HG02588 (cell line): ENCODE measurements around the gene PCGF2.
A peak's percentile ranks its signal among the peaks of the same experiment; 100 is the strongest.

Source experiments
- ATAC-seq: cut with Tn5 transposase; IDR thresholded peaks from one replicate; pipeline ENCODE4 v1.9.1; 2021; ENCODE audit warnings: mild to moderate bottlenecking, moderate library complexity; ENCODE audit not compliant: unreplicated experiment

Gene PCGF2

DNA sequence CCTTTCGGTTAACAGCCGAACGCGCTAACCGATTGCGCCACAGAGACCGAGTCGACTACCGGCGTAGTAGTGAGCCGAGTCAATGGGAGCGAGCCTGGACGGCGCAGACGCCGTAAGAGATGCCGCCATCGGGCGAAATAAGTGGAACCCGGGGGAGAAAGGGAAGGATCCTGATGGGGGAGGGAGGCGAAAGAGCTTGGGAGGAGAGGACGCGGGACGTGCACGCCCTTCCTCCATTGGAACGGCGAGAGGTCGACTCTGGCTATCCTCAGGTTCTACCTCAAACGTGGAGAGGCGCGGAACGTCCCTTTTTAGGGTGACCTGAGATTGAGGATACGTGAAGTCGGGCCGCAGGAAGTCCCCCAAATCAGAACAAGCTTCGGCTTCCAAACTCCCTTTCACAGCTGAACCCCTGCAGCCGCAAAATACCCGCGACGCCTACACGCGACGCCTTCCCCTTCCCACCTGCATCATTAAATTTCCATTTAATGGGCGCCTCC, 3.7 kb upstream of the PCGF2 start:
- ATAC-seq, result peak; percentile 13

DNA sequence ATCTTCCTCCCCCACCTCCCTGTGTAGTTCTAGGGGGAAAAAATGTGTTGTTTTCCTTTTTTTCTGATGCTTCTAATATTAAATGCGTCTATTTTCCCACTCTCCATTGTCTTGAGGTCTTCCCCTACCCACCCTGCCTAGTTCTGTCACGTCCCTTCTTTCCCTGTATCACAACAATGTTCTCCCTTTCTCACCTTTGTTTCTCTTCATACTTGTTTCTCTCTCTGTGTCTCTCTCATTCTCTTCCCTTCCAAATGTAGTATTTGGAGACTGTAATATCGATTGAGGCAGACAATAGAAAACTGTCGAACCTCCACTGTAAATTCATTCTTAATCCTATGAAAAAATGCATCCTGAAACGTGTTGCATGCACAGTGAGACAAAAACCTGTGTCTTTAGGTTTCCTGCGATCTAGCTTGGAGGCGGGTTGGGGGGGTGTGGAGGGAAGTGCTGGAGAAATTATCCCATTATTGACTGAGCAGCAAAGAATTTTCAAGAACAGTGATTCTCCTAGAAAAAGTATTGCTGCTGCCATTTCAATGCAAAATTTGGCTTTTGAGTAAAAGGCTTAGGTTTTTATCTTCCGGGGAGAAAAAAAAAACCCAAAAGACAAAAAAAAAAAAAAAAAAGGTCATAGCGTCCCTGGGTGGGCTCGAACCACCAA, 3.1 kb upstream of the PCGF2 start:
- ATAC-seq, result no peak

DNA sequence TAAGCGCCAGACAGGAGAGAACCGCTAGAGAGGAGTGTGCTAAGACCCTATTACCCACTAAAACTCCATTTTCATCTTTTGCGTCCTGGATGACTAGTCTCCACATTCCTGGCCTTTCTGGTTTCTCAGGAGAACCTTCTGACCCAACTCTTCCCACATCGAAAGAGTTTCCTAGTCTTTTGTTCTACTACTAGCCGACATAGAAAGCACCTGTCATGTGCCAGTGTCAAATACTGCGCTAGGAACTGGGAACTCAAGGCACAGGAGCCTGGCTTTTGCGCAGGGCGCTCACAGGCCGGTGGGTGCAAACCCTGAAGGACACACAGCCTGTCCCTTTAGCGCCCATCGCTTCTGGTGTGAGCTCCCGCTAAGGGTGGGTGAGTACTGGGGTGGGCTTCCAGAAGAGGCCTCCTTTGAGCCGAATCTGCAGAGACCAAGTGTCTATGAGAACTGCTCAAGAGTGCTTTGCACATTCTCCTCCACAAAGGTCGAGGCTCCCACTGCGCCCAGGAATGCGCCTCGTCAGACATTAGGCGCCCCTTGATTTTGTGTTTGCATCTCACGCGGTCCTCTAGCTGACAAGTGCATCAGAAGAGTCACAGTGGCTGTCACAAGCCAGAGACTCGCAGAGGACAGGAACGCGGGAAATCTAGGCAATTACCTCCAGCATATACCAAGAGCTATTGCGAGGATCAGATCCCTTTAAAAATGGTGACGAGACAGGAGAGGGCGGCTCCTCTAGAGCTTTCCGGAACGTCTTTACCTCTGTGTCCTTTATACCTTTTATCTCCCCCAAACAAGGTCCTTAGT, 2.4 kb upstream of the PCGF2 start:
- no peak for ATAC-seq

DNA sequence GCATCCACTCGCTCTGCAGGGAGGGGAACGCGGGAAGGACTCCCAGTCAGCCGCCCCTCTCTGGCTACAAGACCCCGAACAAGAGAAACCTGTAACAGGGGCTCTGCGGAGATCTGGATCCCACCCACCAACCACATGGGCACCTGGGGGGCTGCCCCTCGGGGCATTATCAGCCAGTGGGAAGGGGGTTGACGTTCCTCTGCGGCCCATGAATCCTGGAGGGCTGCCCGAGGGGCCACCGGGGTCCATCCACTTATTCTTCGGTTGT, 1.8 kb upstream of the PCGF2 start:
- ATAC-seq, result no peak

DNA sequence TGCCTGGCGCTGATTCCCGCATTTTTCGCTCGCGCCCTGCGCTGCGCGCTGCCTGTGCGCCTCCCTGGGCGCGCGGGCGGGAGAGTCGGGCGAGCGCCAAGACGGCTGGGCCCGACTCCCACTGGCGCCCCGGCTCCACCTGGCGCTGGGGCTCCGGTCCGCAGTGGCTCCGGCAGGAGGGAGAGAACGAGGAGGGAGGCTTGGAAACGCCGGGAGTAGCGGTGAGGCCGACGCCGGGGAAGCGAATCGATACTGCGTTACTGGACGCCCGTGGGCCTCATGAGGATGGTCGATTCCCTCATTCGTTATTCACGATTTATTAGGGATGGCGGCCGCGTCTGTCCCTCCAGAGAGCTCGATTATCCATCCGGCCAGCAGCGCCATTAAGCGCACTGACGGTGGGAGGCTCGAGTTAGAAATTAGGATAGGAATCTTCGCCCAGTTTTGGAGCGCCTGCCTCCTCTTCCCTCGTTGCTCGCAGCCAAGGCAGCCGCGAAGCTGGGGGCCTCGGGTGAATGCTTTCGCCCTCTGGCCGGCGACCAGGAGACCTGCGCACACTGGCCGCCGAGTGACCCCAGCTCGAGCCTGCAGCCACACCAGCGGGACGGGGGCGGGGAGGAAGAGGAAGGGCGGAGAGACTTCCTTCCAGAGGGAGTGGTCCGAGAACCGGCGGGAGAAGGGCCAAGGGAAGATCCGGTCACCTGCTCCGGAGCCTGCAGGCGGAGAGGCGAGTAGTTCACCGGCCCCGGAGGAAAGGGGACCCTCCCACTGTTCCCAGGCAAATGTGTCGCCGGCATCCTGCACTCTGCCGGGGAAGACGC, 1.3 kb upstream of the PCGF2 start:
- no peak for ATAC-seq

DNA sequence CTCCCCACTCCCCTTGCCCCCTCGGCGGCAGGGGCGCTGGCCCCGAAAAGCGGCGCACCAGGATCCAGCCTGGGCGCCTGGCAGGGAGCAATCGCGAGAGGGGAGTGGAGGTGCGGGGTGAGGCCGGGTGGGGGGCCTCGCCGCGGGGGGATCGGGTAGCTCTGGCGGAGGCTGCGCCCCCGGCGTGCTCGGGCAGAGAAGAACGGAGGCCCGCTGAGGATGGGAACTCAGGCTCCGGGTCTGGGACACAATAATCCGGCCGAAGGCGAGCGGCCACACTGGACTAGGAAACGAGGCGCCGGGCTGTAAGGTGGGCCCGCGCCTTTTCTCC, 721 bp upstream of the PCGF2 start:
- ATAC-seq, result no peak

DNA sequence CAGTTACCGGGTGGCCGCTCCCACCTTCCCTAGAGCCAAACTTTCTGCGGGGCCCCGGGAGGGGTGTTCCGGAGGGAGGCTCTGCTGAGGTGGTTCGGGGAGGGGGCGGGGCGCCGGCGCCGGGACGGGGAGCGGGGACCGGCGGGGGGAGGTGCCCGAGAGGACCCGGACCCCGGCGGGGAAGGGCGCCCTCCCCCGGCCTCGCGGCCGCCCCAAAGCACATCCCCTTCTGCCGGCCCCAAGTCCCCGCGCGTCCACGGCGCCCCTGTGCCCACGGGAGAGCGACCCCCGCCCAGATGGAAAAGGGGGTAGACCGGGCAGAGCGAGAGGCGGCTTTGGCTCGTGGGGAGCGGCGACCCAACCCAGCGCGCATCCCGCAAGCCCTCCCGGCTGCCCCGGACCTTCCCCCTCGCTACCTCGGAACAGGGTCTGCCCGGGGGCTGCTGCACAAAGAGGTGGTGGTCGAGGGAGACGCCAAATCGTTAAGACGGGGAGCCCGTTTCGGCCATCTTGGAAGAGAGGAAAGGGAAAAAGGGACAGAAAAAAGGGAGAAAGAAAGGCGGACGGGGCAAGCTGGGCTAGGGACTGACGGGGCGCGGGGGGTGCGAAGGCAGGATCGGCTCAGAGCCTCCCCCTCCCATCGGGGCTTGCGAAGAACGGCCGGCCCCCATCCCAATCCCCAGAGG, 530 bp downstream of the PCGF2 start:
- no peak for ATAC-seq

DNA sequence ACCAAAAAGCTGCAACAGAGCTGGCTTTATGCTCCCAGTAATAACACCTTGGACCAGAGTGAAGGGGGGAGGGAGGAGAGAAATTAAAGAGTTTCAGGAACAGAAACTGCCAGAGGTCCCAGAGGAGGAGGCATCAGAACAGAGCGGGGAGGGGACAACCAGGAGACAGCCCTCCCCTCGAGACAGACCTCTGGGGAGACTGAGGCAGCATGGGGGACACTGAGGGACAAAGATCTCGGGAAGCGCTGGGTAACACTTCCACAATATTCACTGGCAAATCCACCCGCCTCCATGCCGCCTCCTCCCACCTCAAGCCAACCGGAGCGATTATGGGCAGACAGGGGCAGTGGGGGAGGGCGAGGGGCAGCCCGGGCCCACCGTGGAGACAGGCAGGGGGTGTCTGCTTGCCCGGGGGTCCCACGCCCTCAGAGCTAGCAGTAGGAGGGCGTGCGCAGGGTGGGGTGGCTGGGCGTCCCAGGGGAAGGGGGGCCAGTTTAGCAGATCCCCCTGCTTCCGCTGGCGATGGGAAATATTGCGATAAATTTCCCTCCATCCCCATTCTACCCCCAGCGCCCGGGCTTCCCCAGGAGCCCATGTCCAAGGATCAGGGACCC, 1.2 kb downstream of the PCGF2 start:
- ATAC-seq, result no peak

DNA sequence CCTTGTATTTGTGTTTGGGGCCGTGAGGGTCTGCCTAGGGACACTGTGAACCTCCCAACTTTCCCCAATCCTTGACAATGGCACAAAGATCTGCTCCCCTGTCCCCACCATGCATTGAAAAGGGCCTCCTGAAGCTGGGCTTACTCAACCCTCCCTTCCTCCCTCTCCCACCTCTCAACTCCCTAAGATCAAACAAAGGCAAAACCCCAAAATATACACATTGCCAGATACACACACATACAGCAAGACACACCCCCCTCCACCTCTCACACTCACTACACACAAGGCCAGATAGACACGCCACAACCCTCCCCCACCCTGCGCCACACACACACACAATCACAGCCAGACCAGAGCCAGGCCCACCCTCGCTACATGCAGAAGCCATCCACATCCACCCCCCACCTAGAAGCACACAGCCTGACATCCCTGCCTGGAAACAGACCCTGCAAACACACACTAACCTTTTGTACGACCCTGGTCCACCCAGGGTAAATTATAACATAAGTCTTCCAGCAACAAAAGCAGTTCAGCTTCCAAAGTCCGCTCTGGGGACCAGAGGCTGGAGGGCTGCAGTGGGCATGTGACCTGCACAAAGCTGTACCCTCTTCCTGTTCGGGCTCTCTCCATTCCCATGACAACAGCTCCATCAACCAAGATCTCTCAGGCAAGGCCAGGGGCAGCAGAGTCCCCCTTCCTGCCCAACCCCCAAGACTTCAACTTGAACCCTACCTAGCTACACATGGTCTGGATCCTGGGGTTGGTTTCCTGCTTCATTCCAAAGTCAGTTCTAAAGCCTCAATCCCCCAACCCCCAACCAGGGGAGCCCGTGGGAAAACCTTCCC, 1.9 kb downstream of the PCGF2 start:
- no peak for ATAC-seq

DNA sequence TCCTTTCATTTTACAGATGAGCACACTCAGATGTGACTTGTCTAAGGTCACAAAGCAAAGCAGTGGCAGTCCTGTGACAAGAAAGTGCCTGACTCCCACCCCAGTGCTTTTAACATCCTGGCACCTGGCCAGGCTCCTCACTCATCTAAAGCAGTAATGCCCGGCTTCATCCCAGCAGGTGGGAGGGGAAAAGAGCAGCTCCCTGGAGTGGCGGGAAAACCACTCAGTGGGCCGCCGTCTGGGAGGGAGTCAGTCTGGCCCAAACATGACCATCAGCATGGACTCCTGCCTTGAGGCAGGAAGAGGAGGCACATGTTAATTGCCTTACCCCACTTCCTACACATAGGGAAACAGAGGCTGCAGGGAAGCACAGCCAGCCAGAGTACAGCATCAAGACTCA, 2.6 kb downstream of the PCGF2 start:
- ATAC-seq, result no peak

DNA sequence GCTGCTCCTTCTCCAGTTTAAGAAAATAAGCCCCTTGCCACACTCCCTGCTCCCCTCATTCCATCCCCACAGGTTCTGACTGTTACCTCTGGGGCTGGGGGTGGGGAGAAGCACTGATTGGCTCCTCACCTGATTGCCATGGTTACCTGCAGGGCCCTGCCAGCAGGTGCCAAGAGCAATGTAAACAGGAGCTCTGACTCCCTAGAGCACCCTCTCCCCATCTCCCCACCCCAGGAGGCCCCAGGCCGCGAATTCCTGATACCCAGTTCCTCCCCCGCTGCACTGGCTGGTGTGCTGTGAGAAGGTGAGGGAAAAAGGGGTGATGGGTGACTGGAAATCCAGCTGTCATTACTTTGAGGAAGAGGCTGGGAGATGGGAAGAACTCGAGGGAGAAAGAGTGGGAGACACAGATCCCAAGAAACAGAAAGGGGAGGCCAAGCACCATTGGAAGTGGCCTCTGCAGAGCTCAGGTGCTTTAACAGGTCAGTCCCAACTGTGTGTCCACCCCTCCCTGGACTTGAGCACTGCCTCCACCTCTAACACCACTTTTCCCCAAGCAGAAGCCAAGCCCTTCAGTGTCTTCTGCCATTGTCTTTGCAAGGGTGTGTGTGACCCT, 4.5 kb downstream of the PCGF2 start:
- no peak for ATAC-seq

DNA sequence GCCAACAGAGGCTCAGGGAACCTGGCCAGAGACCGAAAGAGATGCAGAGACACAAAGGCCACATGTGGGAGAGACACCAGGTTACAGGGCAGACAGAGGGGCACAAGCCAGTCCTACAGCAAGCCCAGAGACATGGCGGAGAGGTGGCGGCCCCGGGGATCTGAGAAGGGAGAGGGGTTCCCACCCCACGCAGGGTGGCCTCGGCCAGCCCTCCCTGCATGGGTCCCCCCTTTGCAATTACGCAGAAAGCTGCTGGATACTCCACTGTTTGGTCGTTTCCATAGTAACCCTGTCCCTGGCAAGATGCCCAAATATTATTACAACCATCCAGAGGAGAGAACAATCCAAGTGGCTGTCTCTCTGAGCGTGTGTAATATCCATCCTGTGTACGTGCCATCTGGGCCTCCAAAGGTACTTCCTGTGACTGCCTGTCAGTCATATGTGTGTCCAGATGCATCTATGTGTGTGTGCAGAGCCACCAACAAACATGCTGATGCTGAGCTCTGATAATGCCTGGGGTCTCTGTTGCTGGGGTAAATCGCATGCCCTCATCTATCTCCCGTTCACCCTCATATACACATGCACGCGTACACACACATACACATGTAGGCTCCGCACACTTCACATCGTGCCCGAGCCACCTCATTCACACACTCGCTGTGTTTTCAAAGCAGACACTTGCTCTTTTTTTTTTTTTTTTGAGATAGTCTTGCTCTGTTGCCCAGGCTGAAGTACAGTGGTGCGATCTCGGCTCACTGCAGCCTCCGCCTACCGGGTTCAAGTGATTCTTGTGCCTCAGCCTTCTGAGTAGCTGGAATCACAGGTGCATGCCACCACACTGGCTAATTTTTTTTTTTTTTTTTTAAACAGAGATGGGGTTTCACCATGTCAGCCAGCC, 5.5 kb downstream of the PCGF2 start:
- no peak for ATAC-seq

DNA sequence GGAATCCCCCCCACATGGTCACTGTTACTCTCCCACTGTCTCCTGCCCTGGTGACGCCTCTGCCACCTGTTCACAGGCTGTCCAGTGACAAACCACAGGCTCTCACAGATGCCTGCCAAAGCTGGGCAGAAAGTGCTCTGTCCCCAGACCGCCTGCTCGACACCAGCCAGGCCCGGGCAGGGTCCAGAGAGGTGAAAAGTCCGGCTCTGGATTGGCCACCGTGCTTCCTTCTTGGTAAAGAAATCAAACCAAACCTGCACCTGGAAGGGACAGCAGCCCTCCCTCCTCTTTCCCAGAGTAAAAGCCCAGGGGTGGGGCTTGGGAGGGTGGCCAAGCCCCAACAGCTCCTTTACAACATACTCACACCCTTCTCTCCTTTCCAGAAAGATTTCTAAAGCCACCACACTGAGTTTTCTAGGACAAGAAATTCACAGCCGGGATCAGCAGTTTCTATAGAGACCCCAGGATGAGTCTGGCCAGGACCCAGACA, 6.2 kb downstream of the PCGF2 start:
- ATAC-seq, result no peak

DNA sequence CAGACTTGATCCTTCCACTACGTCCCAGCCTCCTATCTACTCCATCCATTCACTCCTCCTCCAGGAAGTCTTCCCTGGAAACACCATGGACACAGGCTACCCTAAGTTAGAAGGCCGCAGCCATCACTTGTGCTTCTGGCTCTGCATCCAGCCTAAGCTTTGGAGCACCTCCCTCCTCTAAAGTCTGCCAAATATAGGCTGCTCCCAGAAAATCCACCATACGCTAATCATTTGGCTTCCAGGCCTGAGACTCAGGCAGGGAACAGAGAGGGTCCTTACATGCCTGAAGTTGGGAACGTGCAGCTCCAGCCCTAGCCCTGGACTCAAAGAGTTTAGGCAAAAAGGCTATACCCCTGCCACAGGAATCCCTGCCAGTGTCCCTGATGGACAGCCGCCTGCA, 6.7 kb downstream of the PCGF2 start:
- ATAC-seq, result no peak

DNA sequence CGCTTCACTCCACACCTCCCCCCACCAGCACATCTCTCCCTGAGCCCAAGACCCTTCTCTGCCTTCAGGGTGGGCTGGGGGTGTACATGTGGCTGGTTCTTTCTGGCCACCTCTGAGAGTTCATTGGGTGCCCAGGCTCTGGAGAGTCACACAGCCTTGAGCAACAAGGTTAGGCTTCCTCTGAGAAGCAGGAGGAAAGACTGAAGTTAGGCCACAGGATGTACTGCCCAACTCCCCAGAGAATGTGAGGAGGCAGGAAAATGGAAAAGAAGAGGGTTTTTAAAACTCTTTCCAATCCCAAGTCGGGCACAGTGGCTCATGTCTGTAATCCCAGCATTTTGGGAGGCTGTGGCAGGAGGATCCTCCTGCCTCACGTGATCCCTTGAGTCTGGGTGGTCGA, 7.3 kb downstream of the PCGF2 start:
- ATAC-seq, result no peak

DNA sequence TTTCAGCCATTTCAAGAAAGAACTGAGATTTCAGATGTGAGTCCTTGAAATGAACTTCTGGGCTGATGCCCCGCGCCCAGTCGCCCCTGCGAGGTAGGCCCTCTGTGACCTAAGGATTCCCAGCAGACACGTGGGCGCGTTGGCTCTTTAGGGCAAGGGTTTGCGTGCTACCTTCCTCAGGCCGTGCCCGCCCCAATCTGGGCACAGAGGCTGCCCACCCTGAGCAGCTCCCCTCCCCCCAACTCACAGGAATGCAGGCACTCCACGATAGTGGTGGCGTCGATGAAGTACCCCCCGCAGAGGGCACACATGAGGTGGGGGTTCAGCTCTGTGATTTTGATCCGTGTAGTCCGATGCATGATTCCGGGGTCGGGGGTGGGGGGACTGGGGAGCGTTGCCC, 8.1 kb downstream of the PCGF2 start:
- no peak for ATAC-seq

DNA sequence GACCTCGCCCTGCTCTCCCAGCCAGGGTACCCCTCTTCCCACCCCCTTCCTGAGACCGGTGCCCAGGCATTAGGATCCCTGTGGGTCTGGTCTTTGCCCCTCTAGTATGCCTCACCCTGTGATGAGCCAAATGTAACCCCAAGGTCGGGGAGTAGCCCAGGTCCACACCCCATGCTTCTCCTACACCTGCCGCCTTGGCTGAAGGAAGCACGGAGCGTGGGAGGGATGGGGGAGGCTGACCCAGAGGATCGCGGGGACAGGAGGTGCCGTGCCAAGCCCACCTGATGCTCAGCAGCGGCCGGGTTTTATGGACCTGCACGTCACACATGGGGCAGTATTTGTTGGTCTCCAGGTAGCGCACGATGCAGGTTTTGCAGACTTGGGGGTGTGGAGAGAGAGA, 8.8 kb downstream of the PCGF2 start:
- no peak for ATAC-seq

DNA sequence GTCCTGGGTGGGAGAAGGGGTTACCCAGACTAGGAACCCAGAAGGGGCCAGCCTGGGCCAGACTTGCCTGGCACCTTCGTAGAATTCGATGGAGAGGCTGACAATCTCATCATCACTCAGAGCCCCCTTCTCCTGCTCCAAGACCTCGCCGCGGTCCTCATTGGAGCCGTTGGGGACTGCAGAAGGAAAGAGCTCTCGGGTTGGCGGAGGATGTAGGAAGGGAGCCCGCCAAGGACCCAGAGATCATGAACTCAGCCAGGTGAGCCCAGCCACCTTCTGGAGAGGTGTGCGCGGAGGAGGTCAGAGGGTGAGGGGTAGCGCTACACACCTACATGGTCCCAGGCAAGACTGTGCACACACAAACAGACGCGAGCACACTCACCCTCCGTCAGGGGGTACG, 9.4 kb downstream of the PCGF2 start:
- no peak for ATAC-seq
